GM12891 (cell line): Measurements from ENCODE around the gene CFAP46.

ENCODE experiments used
- DNase-seq: peaks from one replicate; pipeline ENCODE4 v3.0.0; 2011; ENCODE audit warnings: low spot score; ENCODE audit not compliant: insufficient read length
- FAIRE-seq: peaks from 2 replicates; lab custom pipeline; 2011; peaks lifted over from hg19 to GRCh38; lab: Jason Lieb, UNC
- PAX5 ChIP-seq: IDR thresholded peaks from 2 replicates; pipeline ENCODE4 v1.6.1; 2011; ENCODE audit warnings: low read length, moderate library complexity, mild to moderate bottlenecking; ENCODE audit not compliant: insufficient read depth, severe bottlenecking
- POLR2A ChIP-seq: IDR thresholded peaks from 2 replicates; pipeline ENCODE4 v1.6.1; 2011; ENCODE audit warnings: low read depth, low read length, control low read depth
- POLR2AphosphoS5 ChIP-seq: IDR thresholded peaks from 2 replicates; pipeline ENCODE4 v1.6.1; 2011; ENCODE audit warnings: low read depth, low read length, control low read depth
- POU2F2 ChIP-seq: IDR thresholded peaks from 2 replicates; pipeline ENCODE4 v1.6.1; 2011; ENCODE audit warnings: low read depth, mild to moderate bottlenecking, control low read depth, low read length, moderate library complexity
- SPI1 ChIP-seq: IDR thresholded peaks from 2 replicates; pipeline ENCODE4 v1.6.1; 2011; ENCODE audit warnings: low read depth, low read length, control low read depth
- TAF1 ChIP-seq: IDR thresholded peaks from 2 replicates; pipeline ENCODE4 v1.6.1; 2011; ENCODE audit warnings: low read depth, low read length, control low read depth

The CFAP46 gene

GRCh38 chr10:132785723-132786475 is 156.5 kb downstream of the CFAP46 start, which contains the start of gene NKX6-2:
Gene NKX6-2 (minus strand): TSS chr10:132786147. CDS start chr10:132785948, 199 bp downstream.
- DNase-seq = no peak
- no peak for TF ChIP-seq PAX5
- no peak for TF ChIP-seq TAF1
- no peak for TF ChIP-seq POLR2AphosphoS5
- TF ChIP-seq POU2F2 = no peak
- no peak for TF ChIP-seq POLR2A
- TF ChIP-seq SPI1 = no peak
- no peak for FAIRE-seq

DNA sequence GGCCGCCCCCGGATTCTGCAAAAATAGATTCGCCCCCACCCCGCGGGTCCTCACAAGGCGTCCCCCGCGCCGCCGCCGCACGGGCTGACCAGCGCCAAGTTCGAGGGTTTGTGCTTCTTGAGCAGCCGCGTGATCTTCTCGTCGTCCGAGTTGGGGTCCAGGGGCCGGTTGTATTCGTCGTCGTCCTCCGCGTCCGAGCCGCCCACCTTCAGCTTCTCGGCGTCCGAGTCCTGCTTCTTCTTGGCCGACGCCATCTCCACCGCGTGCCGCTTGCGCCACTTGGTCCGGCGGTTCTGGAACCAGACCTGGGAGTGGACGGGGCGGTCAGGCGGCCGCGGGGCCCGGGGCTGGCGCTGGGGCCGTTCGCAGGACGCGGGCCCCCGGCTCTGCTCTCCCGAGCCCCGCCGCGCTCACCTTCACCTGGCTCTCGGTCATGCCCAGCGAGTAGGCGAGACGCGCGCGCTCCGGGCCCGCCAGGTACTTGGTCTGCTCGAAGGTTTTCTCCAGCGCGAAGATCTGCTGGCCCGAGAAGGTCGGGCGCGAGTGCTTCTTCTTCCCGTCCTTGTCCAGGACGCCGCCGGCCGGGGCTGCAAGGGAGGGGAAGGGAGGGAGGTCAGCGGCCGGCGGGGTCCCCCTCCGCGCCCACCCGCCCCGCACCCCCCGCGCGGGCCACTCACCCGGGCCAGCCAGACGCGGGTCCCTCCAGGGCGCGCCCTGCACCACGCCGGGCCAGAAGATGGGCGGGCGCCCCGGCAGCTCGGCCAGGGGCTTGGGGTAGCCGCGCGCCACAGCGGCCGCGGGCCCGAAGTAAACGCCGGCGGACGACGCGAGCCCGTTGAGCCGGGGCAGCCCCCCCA is 157.3 kb downstream of the CFAP46 start:
- FAIRE-seq (no peak), DNase-seq (no peak)
- TF ChIP-seq POLR2A (no peak), POLR2AphosphoS5 (no peak), PAX5 (no peak), SPI1 (no peak), POU2F2 (no peak), TAF1 (no peak)

- TF ChIP-seq PAX5 (no peak), POU2F2 (no peak), SPI1 (no peak), POLR2AphosphoS5 (no peak), POLR2A (no peak), TAF1 (no peak)
- DNase-seq (no peak), FAIRE-seq (no peak)
Observed at GRCh38 chr10:132783940-132784865, 158.2 kb downstream of the CFAP46 start.

GRCh38 chr10:132783165-132783939 is 159.0 kb downstream of the CFAP46 start:
- DNase-seq = no peak
- FAIRE-seq = no peak
- TF ChIP-seq TAF1 (no peak), PAX5 (no peak), POLR2A (no peak), POU2F2 (no peak)

DNA sequence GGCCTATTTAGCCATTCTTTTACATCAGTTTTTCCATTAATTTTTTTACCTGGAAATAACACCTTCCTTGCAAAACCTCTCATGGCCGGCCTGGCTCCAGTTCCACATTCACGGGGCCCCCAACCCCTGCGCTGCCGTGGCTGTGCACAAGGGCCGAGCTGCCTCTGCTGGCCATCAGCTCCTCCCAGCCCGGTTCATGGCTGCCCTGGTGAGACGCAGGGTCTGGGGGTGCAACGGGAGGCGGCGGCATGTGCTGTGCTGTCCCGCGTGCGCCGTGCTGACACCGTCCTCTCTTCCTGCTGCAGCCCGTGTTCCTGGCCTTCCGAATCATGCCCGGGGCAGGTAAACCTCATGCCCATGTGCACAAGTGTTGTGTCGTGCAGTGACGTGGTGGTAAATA is 160.8 kb downstream of the CFAP46 start:
- FAIRE-seq (no peak), DNase-seq (no peak)
- TF ChIP-seq POU2F2 (no peak), POLR2A (no peak), TAF1 (no peak), SPI1 (no peak), PAX5 (no peak), POLR2AphosphoS5 (no peak)

DNA sequence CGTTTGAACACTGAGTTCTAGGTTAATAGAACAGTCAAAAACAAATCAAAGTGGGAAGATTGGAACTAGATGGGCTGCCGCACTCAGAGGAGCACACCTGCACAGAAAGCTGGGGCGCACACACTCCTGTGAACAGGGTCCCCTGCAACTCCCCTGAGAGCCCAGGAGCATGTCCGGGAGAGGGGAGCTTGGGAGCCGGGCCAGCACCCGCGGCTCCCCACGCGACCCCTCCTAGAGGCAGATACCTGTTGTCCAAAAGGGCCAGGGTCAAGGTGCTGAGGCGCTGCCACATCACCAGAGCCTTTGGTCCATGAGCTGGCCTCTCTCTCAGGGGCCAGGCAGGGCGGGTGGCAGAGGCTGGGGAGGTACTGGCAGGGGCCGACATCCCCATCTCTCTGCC is 162.0 kb downstream of the CFAP46 start:
- TF ChIP-seq PAX5 (no peak), SPI1 (no peak), TAF1 (no peak), POLR2A (no peak), POU2F2 (no peak), POLR2AphosphoS5 (no peak)
- DNase-seq = no peak
- no peak for FAIRE-seq

DNA sequence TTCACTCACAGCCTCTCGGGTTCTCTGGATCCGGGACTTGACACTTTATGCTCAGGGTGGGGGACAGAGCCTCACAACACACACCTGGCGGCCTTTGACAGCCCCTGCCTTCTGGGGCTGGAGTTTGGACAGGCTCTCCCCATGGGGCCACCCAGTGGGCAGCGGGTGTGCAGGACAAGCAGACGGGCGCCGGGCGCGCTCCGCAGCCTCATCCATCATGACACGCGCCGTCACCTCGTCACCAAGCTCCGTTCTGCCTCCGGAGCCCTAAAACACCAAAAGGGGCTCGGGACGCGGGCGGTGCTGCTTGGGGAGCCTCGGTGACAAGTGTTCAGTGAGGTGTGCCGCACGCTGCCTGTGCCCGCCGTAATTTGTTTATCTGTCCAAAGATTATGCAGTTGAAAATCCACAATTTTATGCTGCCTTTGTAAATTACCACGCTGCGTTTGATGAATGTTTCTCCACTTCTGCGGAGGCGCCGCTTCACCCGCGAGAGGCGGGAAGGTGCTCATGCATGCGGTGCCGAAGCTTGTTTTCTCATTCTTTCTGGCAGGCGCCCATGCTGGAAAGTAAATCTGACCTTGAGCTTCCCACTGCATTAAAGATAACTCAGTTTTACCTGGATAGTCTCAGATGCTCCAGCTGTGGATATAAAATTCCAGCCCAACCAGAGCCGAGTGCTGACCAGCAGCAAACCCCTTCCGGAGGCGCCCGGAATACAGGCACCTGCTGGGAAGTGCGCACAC is 162.6 kb downstream of the CFAP46 start:
- FAIRE-seq (no peak), DNase-seq (no peak)
- TF ChIP-seq TAF1 = no peak
- no peak for TF ChIP-seq PAX5
- no peak for TF ChIP-seq POU2F2
- TF ChIP-seq SPI1 = no peak
- no peak for TF ChIP-seq POLR2AphosphoS5
- no peak for TF ChIP-seq POLR2A

DNA sequence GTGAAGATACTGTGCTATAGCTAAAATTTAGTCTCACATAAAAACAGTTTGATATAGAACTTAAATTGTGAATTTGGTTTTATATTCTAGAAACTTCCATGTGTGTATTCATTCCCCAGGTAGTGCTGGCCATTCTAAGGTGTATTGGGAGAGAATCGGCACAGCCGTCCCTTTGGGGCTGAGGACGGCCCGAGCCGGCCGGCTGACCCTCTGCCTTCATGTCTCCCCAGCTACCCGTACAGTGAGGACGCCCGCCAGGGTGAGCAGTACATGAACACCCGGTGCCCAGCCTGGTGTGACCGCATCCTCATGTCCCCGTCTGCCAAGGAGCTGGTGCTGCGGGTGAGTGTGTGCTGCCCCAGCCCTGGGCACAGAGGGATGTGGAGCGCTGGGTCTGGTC is 164.9 kb downstream of the CFAP46 start:
- TF ChIP-seq POU2F2 (no peak), PAX5 (no peak), TAF1 (no peak), POLR2AphosphoS5 (no peak), POLR2A (no peak), SPI1 (no peak)
- no peak for FAIRE-seq
- DNase-seq = no peak
